Panc1 (cell line): Measurements from ENCODE around the gene TRIOBP. TPM values are rescaled to one million over a fixed set of nuclear protein-coding genes. Genes with fewer than 3 reads are reported as not detected.

Source experiments
- ATAC-seq: fragments of 200-7000 bp; cut with Tn5 transposase; 2 replicates; pipeline ENCODE4 v1.9.1; 2020; ENCODE audit warnings: mild to moderate bottlenecking, moderate library complexity
- BruUV-seq: library from RNA; stranded (reverse); fragments of 400-500 nt; replicated peaks from 2 replicates; lab custom pipeline; 2021; lab: Mats Ljungman, UMichigan
- CTCF ChIA-PET: fragments of 300-600 bp; sonication (Branson Sonifier 250); formaldehyde crosslinking; loops from one replicate; lab custom pipeline; 2022; ENCODE audit warnings: antibody characterized with exemption; lab: Charles Lee
- POLR2A ChIA-PET: fragments of 300-600 bp; sonication (Branson Sonifier 250); formaldehyde crosslinking; loops from one replicate; lab custom pipeline; 2022; ENCODE audit warnings: antibody characterized with exemption; lab: Charles Lee
- DNase-seq: peaks from one replicate; pipeline ENCODE4 v3.0.0-alpha.2; 2010; ENCODE audit warnings: low read depth, low spot score
- H3K27ac ChIP-seq: 2 replicates; pipeline ENCODE4 v1.5.1; 2011; ENCODE audit warnings: mild to moderate bottlenecking, low read length, inconsistent platforms
- H3K27me3 ChIP-seq: fragments of 200-500 bp; sonication (Bioruptor generic); 2 replicates; pipeline ENCODE4 v1.6.0; 2014; ENCODE audit warnings: low read length, inconsistent platforms; ENCODE audit not compliant: control insufficient read depth, insufficient read depth
- H3K36me3 ChIP-seq: fragments of 200-500 bp; sonication (Bioruptor generic); 2 replicates; pipeline ENCODE4 v1.5.1; 2014; ENCODE audit warnings: inconsistent platforms, mild to moderate bottlenecking, low read length, moderate library complexity; ENCODE audit not compliant: control insufficient read depth, insufficient read depth
- H3K4me1 ChIP-seq: 2 replicates; pipeline ENCODE4 v1.5.1; 2011; ENCODE audit warnings: inconsistent platforms, mild to moderate bottlenecking, low read length, moderate library complexity; ENCODE audit not compliant: control insufficient read depth, insufficient read depth
- H3K4me3 ChIP-seq, 2 experiments: 2 replicates each; pipeline ENCODE4 v1.5.1; 2011 to 2012; ENCODE audit warnings: low read depth in 2 of 2, low read length in 2 of 2, mild to moderate bottlenecking in 2 of 2, inconsistent platforms in 1 of 2, moderate library complexity in 1 of 2
- H3K9me3 ChIP-seq: fragments of 200-500 bp; sonication (Bioruptor generic); 2 replicates; pipeline ENCODE4 v1.5.1; 2014; ENCODE audit warnings: low read depth, mild to moderate bottlenecking, inconsistent platforms, low read length, moderate library complexity; ENCODE audit not compliant: control insufficient read depth, insufficient read depth
- POLR2AphosphoS5 ChIP-seq: IDR thresholded peaks from 2 replicates; pipeline ENCODE4 v1.6.1; 2012; ENCODE audit warnings: mild to moderate bottlenecking, low read depth, low read length, moderate library complexity
- SIN3A ChIP-seq: IDR thresholded peaks from 2 replicates; pipeline ENCODE4 v1.6.1; 2012; ENCODE audit warnings: low read depth, mild to moderate bottlenecking, low read length, moderate library complexity, borderline replicate concordance; ENCODE audit not compliant: insufficient read depth
- TCF7L2 ChIP-seq: IDR thresholded peaks from 2 replicates; pipeline ENCODE4 v1.6.1; 2011; ENCODE audit warnings: mild to moderate bottlenecking, low read depth, low read length, inconsistent platforms
- in situ Hi-C: cut with HindIII; loops from 2 replicates; pipeline ENCODE4 v1.10.0; 2016; ENCODE audit warnings: low sequenced_read_pairs, low pct_unique_long_range_greater_than_20kb
- intact Hi-C: fragments of 100-400 bp; cut with micrococcal nuclease; formaldehyde crosslinking; loops from one replicate; pipeline ENCODE4 v1.10.0; 2022; ENCODE audit not compliant: unreplicated experiment
- total RNA-seq: library from RNA; stranded (reverse); gene quantifications from one replicate; pipeline ENCODE4 v1.2.1, GENCODE V29; 2021; ENCODE audit not compliant: unreplicated experiment
- TF ChIP-seq, protein P1 (sequence below): fragments of 450-650 bp; IDR thresholded peaks from 2 replicates; pipeline ENCODE4 v1.5.1; 2017; ENCODE audit warnings: mild to moderate bottlenecking
- TF ChIP-seq, protein P2 (sequence below), 2 experiments: IDR thresholded peaks; 2 replicates each; pipeline ENCODE4 v1.6.1; 2011 to 2012; ENCODE audit warnings: low read depth in 2 of 2, control low read depth in 1 of 2, low read length in 1 of 2, mild to moderate bottlenecking in 1 of 2, moderate library complexity in 1 of 2; ENCODE audit not compliant: insufficient read depth in 1 of 2

TRIOBP gene
- total RNA-seq, 1 experiment from 2014 or later, result 50.5 TPM

DNA sequence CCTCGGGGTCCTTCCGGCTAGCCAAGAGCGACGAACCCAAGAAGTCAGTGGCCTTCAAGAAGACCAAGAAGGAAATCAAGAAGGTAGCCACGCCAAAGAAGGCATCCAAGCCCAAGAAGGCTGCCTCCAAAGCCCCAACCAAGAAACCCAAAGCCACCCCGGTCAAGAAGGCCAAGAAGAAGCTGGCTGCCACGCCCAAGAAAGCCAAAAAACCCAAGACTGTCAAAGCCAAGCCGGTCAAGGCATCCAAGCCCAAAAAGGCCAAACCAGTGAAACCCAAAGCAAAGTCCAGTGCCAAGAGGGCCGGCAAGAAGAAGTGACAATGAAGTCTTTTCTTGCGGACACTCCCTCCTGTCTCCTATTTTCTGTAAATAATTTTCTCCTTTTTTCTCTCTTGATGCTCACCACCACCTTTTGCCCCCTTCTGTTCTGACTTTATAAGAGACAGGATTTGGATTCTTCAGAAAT, 109.0 kb downstream of the TRIOBP start:
- H3K4me1 ChIP-seq, result peaks cover 11% of the 10 kb centered on the region
- H3K27me3 ChIP-seq, result no peaks in the 10 kb centered on the region
- ATAC-seq, result no peak
- no peak for DNase-seq
- peak overlapping the region; percentile 82 for H3K27ac ChIP-seq
- no peaks in the 10 kb centered on the region for H3K9me3 ChIP-seq
- ChIA-PET CTCF (no interaction called here), POLR2A (interaction anchor here (0.6 kb wide), 1 partner anchor 256 kb away, joined by 6 read pairs; no protein-coding TSS in a partner anchor)
- no TSS peak for BruUV-seq
- intact Hi-C loops (no loop called here), in situ Hi-C loops (no loop called here)
- peak overlapping the region; percentile 65 to 73 for H3K4me3 ChIP-seq
- TF ChIP-seq, protein P1, sequence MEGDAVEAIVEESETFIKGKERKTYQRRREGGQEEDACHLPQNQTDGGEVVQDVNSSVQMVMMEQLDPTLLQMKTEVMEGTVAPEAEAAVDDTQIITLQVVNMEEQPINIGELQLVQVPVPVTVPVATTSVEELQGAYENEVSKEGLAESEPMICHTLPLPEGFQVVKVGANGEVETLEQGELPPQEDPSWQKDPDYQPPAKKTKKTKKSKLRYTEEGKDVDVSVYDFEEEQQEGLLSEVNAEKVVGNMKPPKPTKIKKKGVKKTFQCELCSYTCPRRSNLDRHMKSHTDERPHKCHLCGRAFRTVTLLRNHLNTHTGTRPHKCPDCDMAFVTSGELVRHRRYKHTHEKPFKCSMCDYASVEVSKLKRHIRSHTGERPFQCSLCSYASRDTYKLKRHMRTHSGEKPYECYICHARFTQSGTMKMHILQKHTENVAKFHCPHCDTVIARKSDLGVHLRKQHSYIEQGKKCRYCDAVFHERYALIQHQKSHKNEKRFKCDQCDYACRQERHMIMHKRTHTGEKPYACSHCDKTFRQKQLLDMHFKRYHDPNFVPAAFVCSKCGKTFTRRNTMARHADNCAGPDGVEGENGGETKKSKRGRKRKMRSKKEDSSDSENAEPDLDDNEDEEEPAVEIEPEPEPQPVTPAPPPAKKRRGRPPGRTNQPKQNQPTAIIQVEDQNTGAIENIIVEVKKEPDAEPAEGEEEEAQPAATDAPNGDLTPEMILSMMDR, result no peak
- TF ChIP-seq, protein P2, sequence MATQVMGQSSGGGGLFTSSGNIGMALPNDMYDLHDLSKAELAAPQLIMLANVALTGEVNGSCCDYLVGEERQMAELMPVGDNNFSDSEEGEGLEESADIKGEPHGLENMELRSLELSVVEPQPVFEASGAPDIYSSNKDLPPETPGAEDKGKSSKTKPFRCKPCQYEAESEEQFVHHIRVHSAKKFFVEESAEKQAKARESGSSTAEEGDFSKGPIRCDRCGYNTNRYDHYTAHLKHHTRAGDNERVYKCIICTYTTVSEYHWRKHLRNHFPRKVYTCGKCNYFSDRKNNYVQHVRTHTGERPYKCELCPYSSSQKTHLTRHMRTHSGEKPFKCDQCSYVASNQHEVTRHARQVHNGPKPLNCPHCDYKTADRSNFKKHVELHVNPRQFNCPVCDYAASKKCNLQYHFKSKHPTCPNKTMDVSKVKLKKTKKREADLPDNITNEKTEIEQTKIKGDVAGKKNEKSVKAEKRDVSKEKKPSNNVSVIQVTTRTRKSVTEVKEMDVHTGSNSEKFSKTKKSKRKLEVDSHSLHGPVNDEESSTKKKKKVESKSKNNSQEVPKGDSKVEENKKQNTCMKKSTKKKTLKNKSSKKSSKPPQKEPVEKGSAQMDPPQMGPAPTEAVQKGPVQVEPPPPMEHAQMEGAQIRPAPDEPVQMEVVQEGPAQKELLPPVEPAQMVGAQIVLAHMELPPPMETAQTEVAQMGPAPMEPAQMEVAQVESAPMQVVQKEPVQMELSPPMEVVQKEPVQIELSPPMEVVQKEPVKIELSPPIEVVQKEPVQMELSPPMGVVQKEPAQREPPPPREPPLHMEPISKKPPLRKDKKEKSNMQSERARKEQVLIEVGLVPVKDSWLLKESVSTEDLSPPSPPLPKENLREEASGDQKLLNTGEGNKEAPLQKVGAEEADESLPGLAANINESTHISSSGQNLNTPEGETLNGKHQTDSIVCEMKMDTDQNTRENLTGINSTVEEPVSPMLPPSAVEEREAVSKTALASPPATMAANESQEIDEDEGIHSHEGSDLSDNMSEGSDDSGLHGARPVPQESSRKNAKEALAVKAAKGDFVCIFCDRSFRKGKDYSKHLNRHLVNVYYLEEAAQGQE (IDR thresholded peaks at IDR 0.05; ENCODE audit: insufficient read depth in 1 of 2, low read depth in 2 of 2, low read length in 1 of 2), result no peak
- TF ChIP-seq POLR2AphosphoS5, result no peak
- TF ChIP-seq SIN3A, result no peak
- TF ChIP-seq TCF7L2, result no peak
- H3K36me3 ChIP-seq, result no peaks in the 10 kb centered on the region; the same call in 1 of the 2 replicates

DNA sequence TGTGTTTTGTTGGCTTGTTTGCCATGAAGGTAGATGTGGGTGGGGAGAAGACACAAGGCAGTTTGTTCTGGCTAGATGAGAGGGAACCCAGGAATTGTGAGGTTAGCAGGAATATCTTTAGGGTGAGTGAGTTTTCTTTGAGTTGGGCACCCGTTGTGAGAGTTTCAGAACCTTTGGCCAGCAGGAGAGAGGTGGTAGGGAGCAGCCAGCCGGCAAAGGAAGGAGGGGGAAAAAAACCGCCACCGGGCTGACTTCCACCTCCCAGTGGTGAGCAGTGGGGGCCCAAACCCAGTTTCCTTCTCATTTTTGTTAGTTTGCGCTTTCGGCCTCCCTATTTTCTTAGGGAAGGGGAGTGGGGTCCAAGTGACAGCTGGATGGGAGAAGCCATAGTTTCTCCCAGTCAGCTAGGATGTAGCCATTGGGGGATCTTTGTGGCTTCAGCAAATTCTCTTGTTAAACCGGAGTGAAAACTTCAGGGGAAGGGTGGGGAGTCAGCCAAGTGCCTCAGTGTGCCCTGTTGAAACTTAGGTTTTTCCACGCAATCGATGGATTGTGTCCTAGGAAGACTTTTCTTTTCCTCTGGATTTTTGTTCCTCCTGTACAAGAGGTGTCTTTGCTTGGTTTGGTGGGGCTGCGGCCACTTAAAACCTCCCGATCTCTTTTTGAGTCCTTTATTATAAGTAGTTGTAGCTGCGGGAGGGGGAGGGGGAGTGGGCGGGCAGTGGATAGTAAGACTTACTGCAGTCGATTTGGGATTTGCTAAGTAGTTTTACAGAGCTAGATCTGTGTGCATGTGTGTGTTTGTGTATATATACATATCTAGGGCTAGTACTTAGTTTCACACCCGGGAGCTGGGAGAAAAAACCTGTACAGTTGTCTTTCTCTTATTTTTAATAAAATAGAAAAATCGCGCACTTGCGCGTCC, 109.8 kb downstream of the TRIOBP start:
- Histone ChIP-seq H3K27ac (peak overlapping the region; percentile 82), H3K4me1 (peaks cover 11% of the 10 kb centered on the region), H3K4me3 (peak overlapping the region; percentile 65 to 73), H3K9me3 (no peaks in the 10 kb centered on the region), H3K36me3 (no peaks in the 10 kb centered on the region; the same call in 1 of the 2 replicates), H3K27me3 (no peaks in the 10 kb centered on the region)
- DNase-seq (no peak), ATAC-seq (no peak)
- BruUV-seq, result TSS peak; percentile 95
- POLR2A ChIA-PET, result interaction anchor here (0.5 kb wide), 1 partner anchor 148 kb away, joined by 8 read pairs; no protein-coding TSS in a partner anchor
- intact Hi-C loops (no loop called here), in situ Hi-C loops (no loop called here)
- CTCF ChIA-PET, result interaction anchor here (0.6 kb wide), 1 partner anchor 11 kb away, joined by 3 read pairs; no protein-coding TSS in a partner anchor
- TF ChIP-seq SIN3A (no peak), TCF7L2 (no peak), POLR2AphosphoS5 (no peak)
- TF ChIP-seq, protein P2 (IDR thresholded peaks at IDR 0.05; ENCODE audit: insufficient read depth in 1 of 2, low read depth in 2 of 2, low read length in 1 of 2), result no peak
- TF ChIP-seq, protein P1, result no peak
